ENCODE measurements around the gene DCHS1. TPM values are rescaled to one million over a fixed set of nuclear protein-coding genes. Genes with fewer than 3 reads are reported as not detected.

The DCHS1 gene
- total and polyA plus RNA-seq, 8 donors = 0.76 to 22.8 (median 13.2) TPM

DNA sequence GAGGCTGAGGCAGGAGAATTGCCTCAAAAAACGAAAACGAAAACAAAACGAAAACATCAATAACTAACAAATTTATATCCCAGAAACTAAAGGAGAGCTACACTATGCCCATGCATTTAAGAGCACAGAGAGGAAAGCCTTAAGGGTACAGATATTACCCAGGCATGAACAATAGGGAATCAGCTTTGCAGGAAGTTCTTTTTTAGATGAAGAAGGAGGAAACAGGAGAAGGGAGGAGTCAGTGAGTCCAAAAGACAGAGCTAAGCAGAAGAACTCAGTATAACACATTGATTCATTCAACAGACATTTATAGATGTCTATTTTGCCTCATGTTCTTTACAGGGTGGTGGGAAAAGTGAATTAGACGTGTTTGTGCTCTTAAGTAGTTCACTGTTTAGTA, 19.3 kb upstream of the DCHS1 start:
- peaks cover 0 to 5% (median 2%) of the 10 kb centered on the region in 4 donors for H3K36me3 ChIP-seq
- no peak for DNase-seq
- WGBS, 5 donors = 80 to 93% (median 82%) methylated on average over 4 of the region's 4 CpGs
- intact Hi-C loops (cut with DNase I; ENCODE audit: low total_unique reads) = loop anchor here (10.0 kb wide), 1 partner anchor 140 kb away; no protein-coding TSS in a partner anchor
- H3K4me3 ChIP-seq = no peak overlapping the region
- TF ChIP-seq, protein P1, sequence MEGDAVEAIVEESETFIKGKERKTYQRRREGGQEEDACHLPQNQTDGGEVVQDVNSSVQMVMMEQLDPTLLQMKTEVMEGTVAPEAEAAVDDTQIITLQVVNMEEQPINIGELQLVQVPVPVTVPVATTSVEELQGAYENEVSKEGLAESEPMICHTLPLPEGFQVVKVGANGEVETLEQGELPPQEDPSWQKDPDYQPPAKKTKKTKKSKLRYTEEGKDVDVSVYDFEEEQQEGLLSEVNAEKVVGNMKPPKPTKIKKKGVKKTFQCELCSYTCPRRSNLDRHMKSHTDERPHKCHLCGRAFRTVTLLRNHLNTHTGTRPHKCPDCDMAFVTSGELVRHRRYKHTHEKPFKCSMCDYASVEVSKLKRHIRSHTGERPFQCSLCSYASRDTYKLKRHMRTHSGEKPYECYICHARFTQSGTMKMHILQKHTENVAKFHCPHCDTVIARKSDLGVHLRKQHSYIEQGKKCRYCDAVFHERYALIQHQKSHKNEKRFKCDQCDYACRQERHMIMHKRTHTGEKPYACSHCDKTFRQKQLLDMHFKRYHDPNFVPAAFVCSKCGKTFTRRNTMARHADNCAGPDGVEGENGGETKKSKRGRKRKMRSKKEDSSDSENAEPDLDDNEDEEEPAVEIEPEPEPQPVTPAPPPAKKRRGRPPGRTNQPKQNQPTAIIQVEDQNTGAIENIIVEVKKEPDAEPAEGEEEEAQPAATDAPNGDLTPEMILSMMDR (IDR thresholded peaks at IDR 0.05) = no peak
- no peak for TF ChIP-seq POLR2A (IDR thresholded peaks at IDR 0.05)
- no peak for TF ChIP-seq POLR2AphosphoS5 (IDR thresholded peaks at IDR 0.05)
- TF ChIP-seq EP300 (IDR thresholded peaks at IDR 0.05) = no peak
- H3K27me3 ChIP-seq = no peaks in the 10 kb centered on the region
- H3K4me1 ChIP-seq = no peaks in the 10 kb centered on the region
- no peak overlapping the region for H3K27ac ChIP-seq
- no peaks in the 10 kb centered on the region for H3K9me3 ChIP-seq

DNA sequence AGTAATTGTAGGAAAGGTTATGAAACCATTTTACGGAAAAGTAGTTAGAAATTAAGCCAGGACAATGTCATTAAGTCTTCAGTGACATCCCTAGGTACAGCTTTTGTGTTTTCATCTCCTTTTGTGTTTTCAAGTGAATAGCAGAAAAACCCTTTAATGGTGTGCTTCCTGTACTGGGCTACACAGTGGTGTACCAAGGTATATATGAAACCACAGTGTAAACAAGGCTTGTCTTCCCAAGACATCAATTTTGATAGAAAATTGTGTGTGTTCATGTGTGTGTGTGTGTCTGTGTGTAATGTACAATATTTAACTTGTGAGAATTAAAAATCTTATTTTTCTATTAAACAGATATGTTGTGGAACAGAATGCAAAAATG, 18.6 kb upstream of the DCHS1 start:
- Histone ChIP-seq H3K27me3 (no peaks in the 10 kb centered on the region), H3K4me1 (no peaks in the 10 kb centered on the region), H3K9me3 (no peaks in the 10 kb centered on the region), H3K4me3 (no peak overlapping the region), H3K36me3 (no peaks in the 10 kb centered on the region), H3K27ac (no peak overlapping the region)
- TF ChIP-seq POLR2A (IDR thresholded peaks at IDR 0.05) = no peak
- TF ChIP-seq POLR2AphosphoS5 (IDR thresholded peaks at IDR 0.05) = no peak
- TF ChIP-seq EP300 (IDR thresholded peaks at IDR 0.05) = no peak
- TF ChIP-seq, protein P1 (IDR thresholded peaks at IDR 0.05) = no peak
- 76 to 97% (median 88%) methylated on average over 1 of the region's 1 CpG for WGBS, 5 donors
- intact Hi-C loops (cut with DNase I; ENCODE audit: low total_unique reads) = loop anchor here (10.0 kb wide), 1 partner anchor 139 kb away; no protein-coding TSS in a partner anchor
- DNase-seq = no peak

- no peak overlapping the region for H3K27ac ChIP-seq
- H3K4me3 ChIP-seq = no peak overlapping the region
- intact Hi-C loops (cut with DNase I; ENCODE audit: low total_unique reads) = loop anchor here (10.0 kb wide), 1 partner anchor 139 kb away; no protein-coding TSS in a partner anchor
- no peaks in the 10 kb centered on the region for H3K9me3 ChIP-seq
- no peaks in the 10 kb centered on the region for H3K36me3 ChIP-seq
- no peaks in the 10 kb centered on the region for H3K4me1 ChIP-seq
- DNase-seq = no peak
- TF ChIP-seq, protein P1 (IDR thresholded peaks at IDR 0.05) = no peak
- TF ChIP-seq POLR2A (IDR thresholded peaks at IDR 0.05) (no peak), POLR2AphosphoS5 (IDR thresholded peaks at IDR 0.05) (no peak), EP300 (IDR thresholded peaks at IDR 0.05) (no peak)
- H3K27me3 ChIP-seq = no peaks in the 10 kb centered on the region
These were observed 18.1 kb upstream of the DCHS1 start for GRCh38 chr11:6673523-6674218.

GRCh38 chr11:6671991-6672390, 16.4 kb upstream of the DCHS1 start:
- DNase-seq = no peak
- Histone ChIP-seq H3K4me1 (no peaks in the 10 kb centered on the region), H3K4me3 (no peak overlapping the region), H3K27ac (no peak overlapping the region), H3K9me3 (no peaks in the 10 kb centered on the region), H3K36me3 (no peaks in the 10 kb centered on the region), H3K27me3 (no peaks in the 10 kb centered on the region)
- TF ChIP-seq EP300 (IDR thresholded peaks at IDR 0.05) (no peak), POLR2AphosphoS5 (IDR thresholded peaks at IDR 0.05) (no peak), POLR2A (IDR thresholded peaks at IDR 0.05) (no peak)
- TF ChIP-seq, protein P1 (IDR thresholded peaks at IDR 0.05) = no peak
- intact Hi-C loops (cut with DNase I; ENCODE audit: low total_unique reads) = loop anchor here (10.0 kb wide), 1 partner anchor 137 kb away; no protein-coding TSS in a partner anchor
- WGBS, 5 donors = 64 to 86% (median 79%) methylated on average over 2 of the region's 2 CpGs
